GM13977 (cell line): Measurements from ENCODE around the gene MFSD2A.
A peak's percentile ranks its signal among the peaks of the same experiment; 100 is the strongest.

Experiments used
- DNase-seq: peaks from one replicate; pipeline ENCODE4 v3.0.0; 2012; ENCODE audit warnings: low spot score
- CTCF ChIP-seq: IDR thresholded peaks from 2 replicates; pipeline ENCODE4 v1.5.1; 2012; ENCODE audit warnings: mild to moderate bottlenecking, control low read depth; ENCODE audit not compliant: insufficient read depth; ENCODE audit errors: extremely low read depth, missing control alignments
- in situ Hi-C: fragments of 300-500 bp; cut with MboI; formaldehyde crosslinking; loops from one replicate; pipeline ENCODE4 v1.12.0; 2022; ENCODE audit warnings: low sequenced_read_pairs, low pct_unique_long_range_greater_than_20kb, mixed read lengths, inconsistent platforms; ENCODE audit not compliant: unreplicated experiment

The MFSD2A gene

DNA sequence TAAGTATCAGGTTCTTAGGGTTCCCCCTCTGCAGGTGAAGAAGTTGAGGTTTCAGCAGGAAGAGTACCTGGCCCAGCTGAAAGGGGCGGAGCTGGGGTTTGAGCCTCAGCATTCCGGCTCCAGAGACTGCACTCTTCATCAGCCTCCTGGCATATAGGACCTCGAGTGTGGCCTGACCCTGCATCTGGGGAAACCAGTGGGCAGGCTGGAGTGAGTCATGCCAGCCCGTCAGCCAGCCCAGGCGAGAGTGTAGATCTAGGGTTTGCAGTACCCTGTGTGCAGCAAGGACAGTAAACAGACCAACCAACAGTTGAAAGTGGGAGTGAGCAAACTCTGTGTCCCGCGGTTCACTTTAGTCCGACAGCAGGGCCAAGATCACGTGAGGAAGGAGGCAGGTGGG is 14.1 kb downstream of the MFSD2A start:
- no peak for DNase-seq
- in situ Hi-C loops: no loop called here
- TF ChIP-seq CTCF: no peak

DNA sequence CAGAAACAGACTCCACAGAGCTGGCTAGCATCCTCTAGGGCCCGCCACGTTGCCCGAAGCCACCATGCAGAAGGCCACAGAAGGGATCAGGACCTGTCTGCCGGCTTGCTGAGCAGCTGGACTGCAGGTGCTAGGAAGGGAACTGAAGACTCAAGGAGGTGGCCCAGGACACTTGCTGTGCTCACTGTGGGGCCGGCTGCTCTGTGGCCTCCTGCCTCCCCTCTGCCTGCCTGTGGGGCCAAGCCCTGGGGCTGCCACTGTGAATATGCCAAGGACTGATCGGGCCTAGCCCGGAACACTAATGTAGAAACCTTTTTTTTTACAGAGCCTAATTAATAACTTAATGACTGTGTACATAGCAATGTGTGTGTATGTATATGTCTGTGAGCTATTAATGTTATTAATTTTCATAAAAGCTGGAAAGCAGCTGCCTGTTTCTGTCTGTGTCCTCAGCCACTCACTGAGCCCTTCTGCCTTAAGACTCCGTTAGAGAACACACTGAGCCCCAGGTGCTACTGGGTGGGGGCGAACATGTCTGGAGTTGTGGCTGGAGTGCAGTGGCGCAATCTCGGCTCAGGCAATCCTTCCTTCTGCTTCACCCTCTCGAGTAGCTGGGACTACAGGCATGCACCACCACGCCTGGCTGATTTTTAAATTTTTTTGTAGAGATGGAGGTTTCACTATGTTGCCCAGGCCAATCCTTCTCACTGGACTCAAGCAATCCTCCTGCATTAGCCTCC is 14.8 kb downstream of the MFSD2A start:
- TF ChIP-seq CTCF: no peak

GRCh38 chr1:39970274-39970673 is 15.3 kb downstream of the MFSD2A start:
- in situ Hi-C loops: loop anchor here (10.0 kb wide), 1 partner anchor 155 kb away; no protein-coding TSS in a partner anchor
- no peak for DNase-seq
- no peak for TF ChIP-seq CTCF

More for the DNA sequence above, 14.8 kb downstream of the MFSD2A start:
- DNase-seq: no peak
- in situ Hi-C loops: loop anchor here (10.0 kb wide), 1 partner anchor 155 kb away; no protein-coding TSS in a partner anchor

DNA sequence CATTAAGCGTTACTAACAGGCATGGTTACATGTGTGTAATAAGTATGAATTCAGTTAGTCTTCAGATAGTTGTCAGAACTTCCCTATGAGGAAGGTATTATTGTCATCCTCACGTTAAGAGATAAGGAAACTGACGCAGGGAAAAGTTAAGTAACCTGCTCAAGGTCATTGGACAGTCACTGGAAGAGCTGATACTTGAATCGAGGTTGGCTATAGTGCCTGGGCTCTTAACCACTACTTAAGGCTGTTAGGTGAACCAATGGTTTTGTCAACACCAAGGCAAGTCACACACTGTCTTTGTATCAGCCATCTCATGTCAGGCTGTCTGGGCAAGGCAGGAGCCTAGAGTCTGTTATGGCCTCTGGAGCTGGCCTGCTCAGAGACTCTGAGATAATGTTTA is 16.2 kb downstream of the MFSD2A start:
- in situ Hi-C loops: loop anchor here (10.0 kb wide), 1 partner anchor 156 kb away; no protein-coding TSS in a partner anchor
- no peak for DNase-seq
- no peak for TF ChIP-seq CTCF

DNA sequence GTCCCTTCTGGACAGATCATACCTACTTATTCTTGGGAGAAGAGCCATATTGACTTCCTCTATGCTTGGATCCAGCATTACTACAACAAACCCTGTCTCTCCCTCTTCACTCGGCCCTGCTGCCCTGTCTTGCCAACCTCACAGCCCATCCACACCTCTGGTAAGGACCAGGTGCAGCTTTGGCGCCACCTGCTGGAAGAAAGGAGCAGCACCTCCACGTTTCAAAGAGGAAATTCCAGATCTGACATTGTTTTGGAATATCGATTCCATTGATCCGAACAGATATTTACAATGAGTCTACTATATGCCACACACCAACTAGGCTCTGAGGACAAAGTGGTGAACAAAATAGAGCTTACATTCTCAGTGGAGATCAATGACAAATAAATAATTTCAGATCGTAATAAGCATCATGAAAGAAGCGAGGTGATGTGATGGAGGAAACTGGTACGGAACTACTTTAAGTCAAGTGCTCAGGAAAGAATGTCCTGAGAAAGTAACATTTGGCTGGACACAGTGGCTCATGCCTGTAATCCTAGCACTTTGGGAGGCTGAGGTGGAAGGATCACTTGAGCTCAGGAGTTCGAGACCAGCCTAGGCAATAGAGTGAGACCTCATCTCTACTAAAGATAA is 18.7 kb downstream of the MFSD2A start:
- DNase-seq: peak; percentile 77
- peak; percentile 92 for TF ChIP-seq CTCF
- in situ Hi-C loops: loop anchor here (10.0 kb wide), 1 partner anchor 159 kb away; no protein-coding TSS in a partner anchor

- no peak for DNase-seq
- in situ Hi-C loops: loop anchor here (10.0 kb wide), 1 partner anchor 162 kb away; no protein-coding TSS in a partner anchor
- no peak for TF ChIP-seq CTCF
Observed at GRCh38 chr1:39976732-39977131, 21.8 kb downstream of the MFSD2A start.
